ENCODE measurements around the gene PRKD3.

PRKD3 gene

GRCh38 chr2:37324786-37325624 is at the start of gene PRKD3:
PRKD3 (minus strand) TSS chr2:37324833; CDS start chr2:37316524, 8,309 bp downstream.
- DNase-seq = no peak

GRCh38 chr2:37372000-37372399 is 47.4 kb upstream of the PRKD3 start:
- no peak for DNase-seq

- DNase-seq = no peak
These were observed 46.0 kb upstream of the PRKD3 start for GRCh38 chr2:37370666-37371065.

GRCh38 chr2:37367984-37368383 is 43.4 kb upstream of the PRKD3 start:
- DNase-seq = no peak

GRCh38 chr2:37367310-37367709 is 42.7 kb upstream of the PRKD3 start:
- no peak for DNase-seq

GRCh38 chr2:37366773-37367172 is 42.1 kb upstream of the PRKD3 start:
- DNase-seq = no peak

GRCh38 chr2:37365669-37366068 is 41.0 kb upstream of the PRKD3 start:
- no peak for DNase-seq

GRCh38 chr2:37364351-37364750 is 39.7 kb upstream of the PRKD3 start:
- DNase-seq = no peak

- DNase-seq = no peak
These were observed 37.5 kb upstream of the PRKD3 start for GRCh38 chr2:37361994-37362698.

- no peak for DNase-seq
These were observed 36.7 kb upstream of the PRKD3 start for GRCh38 chr2:37361216-37361815.

GRCh38 chr2:37358466-37358865 is 33.8 kb upstream of the PRKD3 start:
- no peak for DNase-seq

GRCh38 chr2:37357530-37357929 is 32.9 kb upstream of the PRKD3 start:
- no peak for DNase-seq

GRCh38 chr2:37357069-37357468 is 32.4 kb upstream of the PRKD3 start:
- no peak for DNase-seq

GRCh38 chr2:37356299-37356698 is 31.7 kb upstream of the PRKD3 start:
- no peak for DNase-seq

- DNase-seq = no peak
These were observed 31.1 kb upstream of the PRKD3 start for GRCh38 chr2:37355735-37356134.

GRCh38 chr2:37354531-37354930 is 29.9 kb upstream of the PRKD3 start:
- no peak for DNase-seq

- no peak for DNase-seq
These were observed 25.4 kb upstream of the PRKD3 start for GRCh38 chr2:37350034-37350433.

GRCh38 chr2:37349231-37349860 is 24.7 kb upstream of the PRKD3 start:
- DNase-seq = no peak

GRCh38 chr2:37348155-37348554 is 23.5 kb upstream of the PRKD3 start:
- DNase-seq = no peak

GRCh38 chr2:37344453-37345361 is 20.1 kb upstream of the PRKD3 start, which contains the start of gene QPCT:
QPCT (plus strand) TSS chr2:37344630; CDS start chr2:37344732, 102 bp downstream.
- DNase-seq = no peak

- no peak for DNase-seq
These were observed 19.2 kb upstream of the PRKD3 start for GRCh38 chr2:37343537-37344434.
